Activated T-helper 1 cell treated with anti-CD3 and anti-CD28 coated beads, Interleukin-12 subunit alpha, Interleukin-12 subunit beta, Interleukin-2, Interleukin-4 antibody, amounts not matched to agents 30 ng/mL and 10 ng/mL and 1 ng/mL, durations not matched to agents 14 hours and 24 hours and 36 hours (primary cell): ENCODE measurements around the gene ERC1. TPM values are rescaled to one million over a fixed set of nuclear protein-coding genes. Genes with fewer than 3 reads are reported as not detected.

Experiments
- DNase-seq: peaks from one replicate; pipeline ENCODE4 v3.0.0; 2021; ENCODE audit warnings: low spot score
- H3K27ac Mint-ChIP-seq: one replicate; pipeline ENCODE4 v1.8.0; 2021; ENCODE audit warnings: mild to moderate bottlenecking, mixed read lengths
- H3K27me3 Mint-ChIP-seq: one replicate; pipeline ENCODE4 v1.8.0; 2022; ENCODE audit warnings: mild to moderate bottlenecking, moderate library complexity, mixed read lengths; ENCODE audit not compliant: insufficient read depth
- H3K36me3 Mint-ChIP-seq: one replicate; pipeline ENCODE4 v1.8.0; 2021; ENCODE audit warnings: low read depth, mixed read lengths
- H3K4me1 Mint-ChIP-seq: one replicate; pipeline ENCODE4 v1.8.0; 2021; ENCODE audit warnings: low read depth, mixed read lengths
- H3K4me3 Mint-ChIP-seq: one replicate; pipeline ENCODE4 v1.8.0; 2021; ENCODE audit warnings: mild to moderate bottlenecking, moderate library complexity, mixed read lengths
- H3K9me3 Mint-ChIP-seq: one replicate; pipeline ENCODE4 v1.8.0; 2021; ENCODE audit warnings: mixed read lengths
- intact Hi-C: fragments of 100-400 bp; cut with micrococcal nuclease; formaldehyde crosslinking; loops from one replicate; pipeline ENCODE4 v1.15.1; 2024
- total RNA-seq: library from RNA; stranded (reverse); gene quantifications from 2 replicates; pipeline ENCODE4 v1.2.3, GENCODE V29; 2022

Gene ERC1
- total RNA-seq, 1 donor from 2014 or later: 33.6 TPM

DNA sequence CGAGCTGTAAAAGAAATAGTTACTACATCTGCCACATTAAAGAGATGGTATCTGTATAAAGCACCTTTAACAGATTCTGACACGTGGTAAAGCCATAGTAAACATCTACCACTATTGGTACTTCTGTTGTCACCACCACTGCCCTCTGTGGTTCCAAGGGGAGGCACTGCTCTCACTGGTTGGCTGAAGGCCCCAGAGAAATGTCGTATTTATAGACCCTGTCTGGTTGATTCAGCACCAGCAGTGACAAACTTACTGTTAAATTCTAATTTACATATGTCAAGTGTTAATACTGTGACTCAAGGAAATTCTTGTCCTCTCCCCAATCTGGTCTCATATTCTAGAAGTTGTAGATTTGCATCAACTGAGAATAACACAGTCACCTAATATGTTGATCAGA, 281.1 kb downstream of the ERC1 start:
- no peaks in the 10 kb centered on the region for H3K27me3 Mint-ChIP-seq
- intact Hi-C loops: no loop called here
- no peak overlapping the region for H3K27ac Mint-ChIP-seq
- peaks cover 2% of the 10 kb centered on the region for H3K36me3 Mint-ChIP-seq
- no peaks in the 10 kb centered on the region for H3K9me3 Mint-ChIP-seq
- DNase-seq: no peak
- H3K4me1 Mint-ChIP-seq: peaks cover 8% of the 10 kb centered on the region
- no peak overlapping the region for H3K4me3 Mint-ChIP-seq

DNA sequence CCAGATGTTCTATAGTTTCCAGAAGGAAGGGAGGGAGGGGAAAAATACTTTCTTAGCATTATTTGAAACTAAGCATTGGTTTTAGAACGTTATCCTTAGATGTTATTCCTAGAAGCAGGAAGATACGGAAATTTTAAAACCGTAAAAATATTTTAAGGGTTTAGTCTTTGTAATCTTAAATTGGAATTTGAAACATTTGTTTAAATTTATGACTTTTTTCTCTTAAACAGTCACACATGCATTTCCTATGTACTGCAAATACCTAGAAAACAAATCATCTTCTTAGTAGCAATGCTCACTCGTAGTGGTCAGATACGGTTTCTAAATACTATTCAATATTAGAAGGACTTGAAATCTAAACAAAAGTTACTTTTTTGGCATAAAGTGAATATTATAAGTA, 282.0 kb downstream of the ERC1 start:
- H3K36me3 Mint-ChIP-seq: peaks cover 2% of the 10 kb centered on the region
- no peaks in the 10 kb centered on the region for H3K9me3 Mint-ChIP-seq
- no peak for DNase-seq
- peaks cover 8% of the 10 kb centered on the region for H3K4me1 Mint-ChIP-seq
- no peak overlapping the region for H3K4me3 Mint-ChIP-seq
- intact Hi-C loops: no loop called here
- no peak overlapping the region for H3K27ac Mint-ChIP-seq
- H3K27me3 Mint-ChIP-seq: no peaks in the 10 kb centered on the region

DNA sequence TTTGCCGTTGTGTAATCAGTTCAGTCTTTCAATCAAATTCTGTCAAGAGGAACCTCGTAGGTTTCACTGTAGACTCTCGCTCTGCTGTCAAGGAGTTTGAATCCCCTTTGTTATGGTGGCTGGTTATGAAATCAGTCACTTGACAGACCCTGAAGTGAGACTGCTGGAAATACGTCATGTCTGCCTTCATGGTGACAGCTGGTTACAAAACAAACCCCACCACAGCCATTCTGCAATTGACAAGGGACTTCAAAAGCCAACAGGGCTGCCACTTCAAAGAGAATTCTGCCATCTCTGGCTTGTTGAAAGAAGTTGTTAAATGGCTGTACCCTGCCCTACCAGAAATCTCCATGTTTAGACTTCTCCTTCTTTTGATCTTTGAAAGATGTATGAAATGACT, 286.9 kb downstream of the ERC1 start:
- no peaks in the 10 kb centered on the region for H3K4me1 Mint-ChIP-seq
- H3K4me3 Mint-ChIP-seq: no peak overlapping the region
- H3K27ac Mint-ChIP-seq: no peak overlapping the region
- no peaks in the 10 kb centered on the region for H3K36me3 Mint-ChIP-seq
- no peaks in the 10 kb centered on the region for H3K9me3 Mint-ChIP-seq
- intact Hi-C loops: no loop called here
- no peak for DNase-seq
- H3K27me3 Mint-ChIP-seq: no peaks in the 10 kb centered on the region

DNA sequence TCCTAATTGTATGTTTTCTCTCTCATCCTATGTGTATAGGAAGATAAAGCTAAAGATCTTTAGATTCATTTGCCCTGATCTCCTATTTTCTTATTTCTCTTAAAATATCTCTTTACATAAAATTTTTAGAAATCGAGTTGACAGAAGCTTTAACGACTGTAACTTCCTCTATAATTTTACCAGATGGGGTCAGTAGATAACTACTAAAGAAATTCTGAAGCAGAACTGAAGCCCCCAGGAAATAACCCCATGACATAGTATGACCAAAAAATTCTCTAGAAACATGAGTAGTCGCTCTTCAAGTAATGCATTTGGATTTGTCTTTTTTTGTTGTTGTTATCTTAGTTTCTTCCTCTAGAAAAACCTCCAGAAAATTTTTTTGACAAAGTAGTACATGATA, 288.0 kb downstream of the ERC1 start:
- no peak for DNase-seq
- Mint-ChIP-seq H3K27me3 (no peaks in the 10 kb centered on the region), H3K4me3 (no peak overlapping the region), H3K4me1 (no peaks in the 10 kb centered on the region), H3K9me3 (no peaks in the 10 kb centered on the region), H3K36me3 (no peaks in the 10 kb centered on the region), H3K27ac (no peak overlapping the region)
- intact Hi-C loops: no loop called here

DNA sequence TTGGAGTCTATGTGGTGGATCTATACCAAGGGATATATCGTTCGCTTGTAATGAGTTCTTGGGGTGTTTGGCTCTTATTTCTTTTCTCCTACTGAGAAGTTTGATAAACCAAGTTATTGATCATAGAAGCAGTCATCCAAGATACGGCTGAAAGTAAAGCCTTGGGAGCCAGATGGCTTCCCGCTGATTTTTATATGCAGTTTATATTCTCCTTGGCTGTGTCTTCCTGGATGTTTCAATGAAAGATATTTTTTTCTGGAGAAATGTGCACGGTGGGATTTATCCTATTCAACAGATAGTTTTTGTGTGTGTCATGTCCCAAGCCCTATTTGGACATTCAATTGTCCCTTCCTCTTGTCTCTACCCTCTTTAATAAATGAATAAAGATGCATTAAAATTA, 289.0 kb downstream of the ERC1 start:
- Mint-ChIP-seq H3K36me3 (no peaks in the 10 kb centered on the region), H3K4me3 (no peak overlapping the region), H3K27ac (no peak overlapping the region), H3K9me3 (no peaks in the 10 kb centered on the region), H3K27me3 (no peaks in the 10 kb centered on the region), H3K4me1 (no peaks in the 10 kb centered on the region)
- DNase-seq: no peak
- intact Hi-C loops: no loop called here

DNA sequence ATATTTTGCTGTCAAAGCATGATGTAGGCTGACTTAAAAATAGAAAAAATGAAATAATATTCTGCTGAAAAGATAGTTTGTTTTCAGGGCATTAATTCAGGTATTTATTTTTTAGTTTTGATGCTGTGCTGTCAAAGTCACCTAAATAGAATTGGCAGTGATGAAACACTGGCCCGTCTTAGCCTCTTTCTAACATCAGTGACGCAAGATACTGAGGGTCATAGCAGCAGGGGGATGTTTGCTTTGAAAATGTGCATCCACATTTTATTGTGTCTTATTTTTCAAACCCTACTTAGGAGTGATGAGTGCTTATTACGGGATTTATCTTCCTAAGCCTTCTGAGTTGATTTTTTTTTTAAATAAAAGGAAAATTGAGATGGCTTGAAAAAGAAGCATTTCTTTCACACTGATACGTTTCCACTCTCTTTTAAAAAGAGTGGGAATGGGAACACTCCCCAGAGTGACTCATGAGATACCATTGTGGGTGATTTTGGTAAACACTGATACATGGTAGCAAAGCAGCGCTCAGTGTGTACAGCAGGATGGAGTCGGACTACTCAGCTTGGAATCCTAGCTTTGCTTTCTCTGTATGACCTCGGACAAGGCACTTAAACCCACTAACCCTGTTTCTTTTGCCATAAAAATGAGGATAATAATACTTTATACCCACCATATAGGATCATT, 290.8 kb downstream of the ERC1 start:
- Mint-ChIP-seq H3K27ac (no peak overlapping the region), H3K9me3 (no peaks in the 10 kb centered on the region), H3K4me3 (no peak overlapping the region), H3K36me3 (no peaks in the 10 kb centered on the region), H3K27me3 (no peaks in the 10 kb centered on the region), H3K4me1 (no peaks in the 10 kb centered on the region)
- intact Hi-C loops: no loop called here
- DNase-seq: no peak

DNA sequence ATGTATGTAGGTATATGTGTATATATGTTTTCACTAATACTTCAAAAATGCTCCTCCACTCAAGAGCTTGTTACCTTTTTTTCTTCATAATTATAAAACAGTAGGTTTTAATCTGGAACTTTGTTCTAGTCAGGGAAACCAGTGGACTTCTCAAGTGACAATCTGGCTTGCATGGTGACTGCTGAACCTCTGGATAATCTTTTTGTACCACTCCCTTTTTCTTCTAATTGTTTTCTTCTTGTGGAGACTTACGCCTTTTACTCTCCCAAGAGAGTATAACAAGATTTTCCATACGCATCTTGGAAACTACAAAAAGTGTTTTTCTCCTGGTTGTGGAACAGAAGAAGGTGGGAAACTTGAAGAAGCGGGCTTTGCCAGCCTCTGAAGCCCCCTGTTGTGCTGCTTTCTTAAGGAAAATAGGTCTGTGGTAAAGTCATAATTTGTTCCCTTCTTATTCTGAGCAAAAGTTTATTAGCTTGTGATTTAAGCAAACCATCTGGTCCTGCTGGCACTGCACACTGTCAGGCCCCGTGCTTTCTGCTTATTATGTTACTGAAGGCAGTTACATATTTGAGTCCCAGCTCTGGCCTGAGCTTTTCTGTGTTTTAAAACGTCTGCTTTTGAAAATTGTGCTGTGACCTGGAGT, 291.8 kb downstream of the ERC1 start:
- H3K4me1 Mint-ChIP-seq: no peaks in the 10 kb centered on the region
- intact Hi-C loops: no loop called here
- H3K27me3 Mint-ChIP-seq: no peaks in the 10 kb centered on the region
- no peak for DNase-seq
- no peak overlapping the region for H3K27ac Mint-ChIP-seq
- no peak overlapping the region for H3K4me3 Mint-ChIP-seq
- H3K36me3 Mint-ChIP-seq: no peaks in the 10 kb centered on the region
- H3K9me3 Mint-ChIP-seq: no peaks in the 10 kb centered on the region

DNA sequence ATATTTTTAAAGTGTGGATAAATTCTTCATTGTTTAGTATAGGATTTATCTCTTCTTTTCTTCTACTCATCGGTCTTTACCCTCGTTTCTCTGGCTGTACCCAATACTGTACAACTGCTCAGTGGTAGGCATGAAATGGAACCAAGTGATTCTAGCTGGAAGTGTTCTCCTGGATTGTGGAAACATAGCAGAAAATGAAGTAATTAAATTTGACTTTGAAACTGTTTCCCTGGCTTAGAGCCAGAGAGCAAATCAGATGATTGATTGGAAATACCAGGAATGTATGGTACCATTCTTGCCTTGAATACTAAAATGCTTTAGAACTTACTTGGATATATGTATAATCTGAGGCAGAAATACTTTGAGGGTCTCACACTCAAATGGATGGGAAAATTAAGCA, 292.3 kb downstream of the ERC1 start:
- Mint-ChIP-seq H3K27me3 (no peaks in the 10 kb centered on the region), H3K36me3 (no peaks in the 10 kb centered on the region), H3K9me3 (no peaks in the 10 kb centered on the region), H3K27ac (no peak overlapping the region), H3K4me3 (no peak overlapping the region), H3K4me1 (no peaks in the 10 kb centered on the region)
- DNase-seq: no peak
- intact Hi-C loops: no loop called here

DNA sequence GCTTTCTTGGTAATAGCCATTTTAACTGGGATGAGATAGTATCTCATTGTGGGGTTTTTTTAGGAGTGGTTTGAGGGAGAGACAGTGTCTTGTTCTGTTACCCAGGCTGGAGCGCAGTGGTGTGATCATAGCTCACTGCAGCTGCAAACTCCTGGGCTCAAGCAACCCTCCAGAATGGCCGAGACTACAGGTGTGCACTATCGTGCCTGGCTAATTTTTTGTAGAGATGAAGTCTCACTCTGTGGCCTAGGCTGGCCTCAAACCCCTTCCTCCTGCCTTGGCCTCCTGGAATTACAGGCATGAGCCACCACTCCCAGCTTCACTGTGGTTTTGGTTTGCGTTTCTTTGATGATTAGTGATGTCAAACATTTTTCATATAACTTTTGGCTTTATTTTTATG, 293.6 kb downstream of the ERC1 start:
- H3K27ac Mint-ChIP-seq: no peak overlapping the region
- no peaks in the 10 kb centered on the region for H3K36me3 Mint-ChIP-seq
- H3K4me1 Mint-ChIP-seq: no peaks in the 10 kb centered on the region
- intact Hi-C loops: no loop called here
- no peak for DNase-seq
- no peaks in the 10 kb centered on the region for H3K27me3 Mint-ChIP-seq
- H3K9me3 Mint-ChIP-seq: no peaks in the 10 kb centered on the region
- H3K4me3 Mint-ChIP-seq: no peak overlapping the region

DNA sequence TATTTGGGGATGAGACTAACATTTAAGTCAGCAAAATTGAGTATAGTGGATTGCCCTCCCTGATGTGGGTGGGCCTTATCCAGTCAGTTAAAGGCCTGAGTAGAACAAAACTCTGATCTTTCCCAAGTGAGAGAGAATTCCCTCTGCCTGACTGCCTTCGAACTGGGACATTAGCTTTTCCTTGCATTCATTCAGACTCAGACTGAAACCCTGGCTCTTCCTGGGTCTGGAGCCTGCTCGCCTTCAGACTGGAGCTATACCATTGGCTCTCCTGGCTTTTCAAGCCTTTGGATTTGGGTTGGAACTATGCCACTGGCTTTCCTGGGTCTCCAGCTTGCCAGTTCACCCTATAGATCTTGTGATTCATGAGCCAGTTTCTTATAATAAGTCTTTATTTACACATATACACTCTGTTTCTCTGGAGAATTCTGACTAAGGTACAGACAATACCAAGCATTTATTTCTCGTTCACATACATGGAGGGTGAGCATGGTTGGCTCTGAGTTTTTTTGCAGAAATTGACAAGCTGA, 296.5 kb downstream of the ERC1 start:
- Mint-ChIP-seq H3K27me3 (no peaks in the 10 kb centered on the region), H3K36me3 (peaks cover 2% of the 10 kb centered on the region), H3K4me1 (no peaks in the 10 kb centered on the region), H3K9me3 (no peaks in the 10 kb centered on the region), H3K4me3 (no peak overlapping the region), H3K27ac (no peak overlapping the region)
- DNase-seq: no peak
- intact Hi-C loops: no loop called here

DNA sequence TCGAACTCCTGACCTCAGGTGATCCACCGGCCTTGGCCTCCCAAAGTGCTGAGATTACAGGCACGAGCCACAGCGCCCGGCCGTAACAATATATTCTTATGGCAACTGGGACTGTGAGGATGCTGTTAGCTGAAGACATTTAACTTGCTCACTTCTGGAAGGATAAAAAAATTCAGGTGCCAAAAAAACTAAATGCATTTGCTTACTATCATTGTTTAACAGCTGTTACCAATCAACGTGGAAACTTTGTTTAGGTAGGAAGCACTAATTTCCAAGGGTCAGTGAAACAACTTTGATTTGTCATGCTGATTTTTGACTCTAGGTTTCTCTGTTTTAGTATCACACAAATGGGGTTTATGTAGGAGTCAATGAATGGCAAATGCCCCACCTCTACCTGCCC, 297.3 kb downstream of the ERC1 start:
- H3K4me3 Mint-ChIP-seq: no peak overlapping the region
- peaks cover 2% of the 10 kb centered on the region for H3K36me3 Mint-ChIP-seq

DNA sequence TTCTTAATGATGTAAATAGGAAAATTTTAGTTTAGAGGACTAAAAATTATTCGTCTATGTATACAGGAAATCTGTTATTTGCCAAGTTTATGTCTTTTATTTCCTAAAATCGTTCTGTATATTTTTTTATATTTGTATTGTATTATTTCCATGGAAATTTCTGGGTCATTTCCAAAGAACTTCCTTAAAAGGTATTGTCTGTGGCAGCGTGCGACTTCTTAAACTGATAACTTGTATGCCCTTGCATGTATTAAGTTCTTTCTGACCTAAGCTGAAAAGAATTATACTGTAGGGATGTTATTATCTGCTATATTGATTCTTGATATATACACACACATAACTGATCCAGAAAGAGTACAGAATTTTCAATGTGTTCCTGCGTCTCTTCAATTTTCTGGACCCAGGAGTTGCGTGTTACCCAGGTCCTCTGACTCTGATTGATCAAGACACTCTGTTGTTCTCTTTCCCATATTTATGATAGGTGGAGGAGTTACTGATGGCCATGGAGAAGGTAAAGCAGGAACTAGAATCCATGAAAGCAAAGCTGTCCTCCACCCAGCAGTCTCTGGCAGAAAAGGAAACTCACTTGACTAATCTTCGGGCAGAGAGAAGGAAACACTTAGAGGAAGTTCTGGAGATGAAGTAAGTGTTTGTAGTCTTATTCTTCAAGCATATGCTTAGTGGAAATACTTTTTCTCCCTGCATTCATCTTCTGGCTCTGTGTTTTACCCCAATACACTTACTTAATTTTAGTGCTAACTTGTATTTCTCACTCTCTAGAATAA, 298.5 kb downstream of the ERC1 start:
- H3K27me3 Mint-ChIP-seq: no peaks in the 10 kb centered on the region
- intact Hi-C loops: no loop called here
- peaks cover 4% of the 10 kb centered on the region for H3K36me3 Mint-ChIP-seq
- H3K9me3 Mint-ChIP-seq: no peaks in the 10 kb centered on the region
- no peak for DNase-seq
- no peaks in the 10 kb centered on the region for H3K4me1 Mint-ChIP-seq
- no peak overlapping the region for H3K27ac Mint-ChIP-seq
- H3K4me3 Mint-ChIP-seq: no peak overlapping the region

More for the DNA sequence above, 297.3 kb downstream of the ERC1 start:
- intact Hi-C loops: no loop called here
- no peak for DNase-seq
- Mint-ChIP-seq H3K9me3 (no peaks in the 10 kb centered on the region), H3K4me1 (no peaks in the 10 kb centered on the region), H3K27ac (no peak overlapping the region), H3K27me3 (no peaks in the 10 kb centered on the region)

DNA sequence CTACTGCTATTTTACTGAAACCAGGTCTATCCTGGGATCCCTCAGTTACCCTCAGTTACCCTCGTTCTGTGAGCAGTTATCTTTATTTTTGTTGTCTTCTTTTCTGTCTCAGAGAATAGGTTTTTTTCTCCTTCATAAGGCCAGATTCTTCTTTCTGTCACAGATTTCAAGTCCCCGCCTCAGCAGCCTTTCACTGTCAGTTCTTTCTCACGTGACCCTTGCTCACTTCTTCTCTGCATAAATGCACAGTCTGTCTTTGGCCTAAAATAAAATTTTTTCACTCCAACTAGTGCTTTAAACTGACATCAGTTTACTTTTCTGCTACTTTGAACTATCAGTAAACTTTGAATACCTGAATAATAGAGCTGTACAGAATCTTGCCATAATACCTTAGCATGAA, 299.7 kb downstream of the ERC1 start:
- DNase-seq: no peak
- no peak overlapping the region for H3K4me3 Mint-ChIP-seq
- H3K27me3 Mint-ChIP-seq: no peaks in the 10 kb centered on the region
- no peak overlapping the region for H3K27ac Mint-ChIP-seq
- intact Hi-C loops: no loop called here
- H3K4me1 Mint-ChIP-seq: no peaks in the 10 kb centered on the region
- H3K36me3 Mint-ChIP-seq: peaks cover 4% of the 10 kb centered on the region
- no peaks in the 10 kb centered on the region for H3K9me3 Mint-ChIP-seq
